Epithelial cell of esophagus (primary cell): ENCODE results near the gene AWAT2.

Experiments used
- DNase-seq: peaks from one replicate; pipeline ENCODE4 v3.0.0; 2010; ENCODE audit warnings: low read depth
- H3K4me3 ChIP-seq: 2 replicates; pipeline ENCODE4 v1.5.1; 2011; ENCODE audit warnings: mild to moderate bottlenecking, low read length, control low read depth
- CTCF ChIP-seq: IDR thresholded peaks from 2 replicates; pipeline ENCODE4 v1.5.1; 2011; ENCODE audit warnings: low read depth, mild to moderate bottlenecking, low read length, control low read depth, inconsistent platforms; ENCODE audit not compliant: insufficient read depth; ENCODE audit errors: missing control alignments

The AWAT2 gene

GRCh38 chrX:70042399-70043371 lies 7.1 kb downstream of the AWAT2 start:
- peak; percentile 63 for DNase-seq
- no peak overlapping the region for H3K4me3 ChIP-seq
- TF ChIP-seq CTCF = peak; percentile 20

GRCh38 chrX:70041993-70042392 lies 7.7 kb downstream of the AWAT2 start:
- no peak for DNase-seq
- no peak overlapping the region for H3K4me3 ChIP-seq
- no peak for TF ChIP-seq CTCF

GRCh38 chrX:70039758-70040157 lies 10.0 kb downstream of the AWAT2 start:
- peak; percentile 48 for DNase-seq
- no peak overlapping the region for H3K4me3 ChIP-seq
- TF ChIP-seq CTCF = no peak

GRCh38 chrX:70038951-70039350 lies 10.8 kb downstream of the AWAT2 start:
- DNase-seq = no peak
- no peak for TF ChIP-seq CTCF
- H3K4me3 ChIP-seq = no peak overlapping the region

- no peak for DNase-seq
- TF ChIP-seq CTCF = no peak
Observed at GRCh38 chrX:70038515-70038914, 11.2 kb downstream of the AWAT2 start.

GRCh38 chrX:70034646-70035045 lies 15.1 kb downstream of the AWAT2 start:
- no peak for TF ChIP-seq CTCF
- H3K4me3 ChIP-seq = no peak overlapping the region
- DNase-seq = peak; percentile 70

More at GRCh38 chrX:70038515-70038914, 11.2 kb downstream of the AWAT2 start:
- H3K4me3 ChIP-seq = no peak overlapping the region
